Measurements from ENCODE around the gene DGAT2.
A peak's percentile ranks its signal among the peaks of the same experiment; 100 is the strongest.

The DGAT2 gene

DNA sequence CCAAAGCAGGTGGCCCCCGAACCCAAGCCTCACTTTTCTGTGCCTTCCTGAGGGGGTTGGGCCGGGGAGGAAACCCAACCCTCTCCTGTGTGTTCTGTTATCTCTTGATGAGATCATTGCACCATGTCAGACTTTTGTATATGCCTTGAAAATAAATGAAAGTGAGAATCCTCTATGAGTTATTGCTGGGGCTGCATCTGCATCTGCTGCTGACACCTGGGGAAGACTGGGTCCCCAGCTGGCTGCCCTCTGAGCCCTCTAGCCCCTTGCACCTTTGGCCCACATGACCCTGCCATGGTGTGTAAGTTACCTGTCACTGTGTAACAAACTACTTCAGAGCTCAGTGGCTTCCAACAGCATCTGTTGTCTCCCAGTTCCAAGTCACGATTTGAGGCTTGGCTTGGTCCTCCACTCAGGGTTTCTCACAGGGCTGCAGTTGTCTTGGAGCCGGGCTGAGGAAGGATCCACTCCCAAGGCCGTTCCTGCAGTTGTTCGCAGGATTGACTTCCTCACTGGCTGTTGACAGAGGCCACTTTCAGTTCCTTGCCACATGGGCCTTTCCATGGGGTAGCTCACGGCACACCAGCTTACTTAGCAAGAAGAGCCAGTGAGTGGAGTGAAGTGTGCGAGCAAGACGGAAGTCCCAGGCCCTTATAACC lies 32.9 kb downstream of the DGAT2 start:
- no peak for DNase-seq (ENCODE audit: low spot score)

DNA sequence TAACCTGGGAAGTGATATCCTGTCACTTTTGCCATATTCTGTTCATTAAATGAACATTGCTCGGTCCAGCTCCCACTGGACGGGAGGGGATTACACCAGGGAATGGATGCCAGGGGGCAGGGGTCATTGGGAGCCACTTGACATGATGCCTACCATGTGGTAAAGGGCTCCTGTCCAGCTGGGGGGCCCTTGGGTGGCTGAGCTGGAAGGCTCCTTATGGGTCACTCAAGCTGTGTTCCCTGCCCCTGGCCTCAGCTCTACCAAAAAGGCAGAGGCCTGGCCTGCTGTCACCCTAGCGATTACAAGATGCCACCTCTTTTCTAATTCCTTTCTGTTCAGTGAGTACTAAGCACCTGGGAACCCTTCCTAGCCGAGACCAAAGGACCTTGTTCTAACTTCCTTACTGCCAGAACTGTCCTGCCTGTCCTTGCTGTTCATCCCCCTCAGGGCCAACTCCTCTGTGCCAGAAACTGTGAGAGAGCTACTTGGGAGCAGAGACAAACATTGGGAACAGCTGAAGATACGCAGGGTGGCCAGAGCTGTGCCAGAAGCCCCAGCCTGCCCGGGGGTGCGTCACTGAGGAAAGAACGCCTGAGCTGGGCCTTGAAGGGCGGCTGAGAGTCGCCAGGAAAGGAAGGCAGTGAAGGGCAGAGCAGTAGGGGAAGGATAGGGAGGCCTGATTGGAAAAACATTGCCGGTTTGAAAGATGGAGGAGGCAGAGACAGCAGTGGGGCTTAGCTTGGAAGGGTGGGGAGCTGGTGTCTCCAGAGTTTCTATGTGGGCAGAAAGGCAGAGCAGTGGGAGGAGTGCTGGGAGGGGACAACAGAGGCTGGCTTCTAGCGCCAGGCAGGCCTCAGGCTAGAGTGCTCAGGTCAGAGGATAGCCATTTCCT lies 33.7 kb downstream of the DGAT2 start:
- no peak for DNase-seq (ENCODE audit: low spot score)

DNA sequence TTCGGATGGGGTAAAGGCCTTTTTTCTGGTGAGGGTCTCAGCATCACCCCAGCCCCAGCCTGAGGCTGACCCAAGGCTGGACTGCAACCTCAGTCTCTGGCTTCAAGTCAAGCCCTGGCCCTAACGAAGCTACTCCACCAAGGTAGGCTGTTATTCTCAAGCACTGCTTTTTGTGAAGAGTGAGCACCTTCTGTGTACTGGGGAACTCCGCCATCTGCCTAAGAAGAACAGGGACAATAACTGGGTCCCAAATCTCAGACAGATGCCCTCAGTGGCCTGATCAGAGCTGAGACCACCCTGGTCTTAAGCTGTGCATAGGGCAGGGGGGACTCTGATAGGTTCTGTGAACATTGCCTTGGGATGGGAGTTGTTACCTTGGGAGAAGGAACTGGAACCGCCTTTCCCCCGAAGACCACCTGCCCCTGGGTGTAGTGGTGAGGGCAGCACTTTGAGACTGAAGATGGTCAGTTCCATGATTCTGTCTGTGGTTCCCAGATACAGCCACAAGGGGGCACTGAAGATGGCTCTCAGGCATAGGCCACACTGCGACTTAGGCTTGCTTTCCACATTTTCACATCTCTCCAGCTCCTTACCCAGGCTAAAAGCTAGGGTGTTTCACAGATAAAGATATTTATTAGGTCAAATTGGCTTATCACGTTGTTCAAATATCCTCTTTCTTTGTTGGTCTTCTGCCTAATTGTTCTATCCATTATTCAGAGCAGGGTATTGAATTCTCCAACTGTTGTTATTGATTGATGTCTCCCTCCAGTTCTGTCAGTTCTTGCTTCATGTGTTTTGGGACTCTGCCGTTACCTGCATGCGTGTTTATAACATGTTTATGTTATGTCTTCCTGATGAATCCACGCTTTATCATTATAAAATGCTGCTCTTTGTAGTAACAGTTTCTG lies 34.6 kb downstream of the DGAT2 start:
- peak; percentile 79 for DNase-seq (ENCODE audit: low spot score)

DNA sequence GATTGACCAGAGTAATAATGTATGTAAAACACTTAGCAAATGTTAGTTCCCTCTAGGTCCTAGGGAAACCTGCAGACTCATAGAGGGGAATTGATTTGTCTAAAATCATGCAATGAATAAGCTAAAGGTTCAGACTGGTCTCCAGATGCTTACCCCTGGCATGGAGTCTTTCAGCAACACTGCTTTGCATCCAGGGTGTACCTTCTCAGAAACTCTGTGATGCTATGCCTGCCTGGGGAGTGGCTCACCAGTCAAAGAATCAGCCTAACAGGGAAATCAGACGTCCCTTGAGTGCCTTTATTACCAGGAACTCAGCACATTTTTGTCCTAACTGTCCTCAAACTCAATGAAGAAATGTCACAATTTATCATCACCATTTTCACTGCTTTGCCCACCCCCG lies 40.5 kb downstream of the DGAT2 start:
- no peak for DNase-seq (ENCODE audit: low spot score)

DNA sequence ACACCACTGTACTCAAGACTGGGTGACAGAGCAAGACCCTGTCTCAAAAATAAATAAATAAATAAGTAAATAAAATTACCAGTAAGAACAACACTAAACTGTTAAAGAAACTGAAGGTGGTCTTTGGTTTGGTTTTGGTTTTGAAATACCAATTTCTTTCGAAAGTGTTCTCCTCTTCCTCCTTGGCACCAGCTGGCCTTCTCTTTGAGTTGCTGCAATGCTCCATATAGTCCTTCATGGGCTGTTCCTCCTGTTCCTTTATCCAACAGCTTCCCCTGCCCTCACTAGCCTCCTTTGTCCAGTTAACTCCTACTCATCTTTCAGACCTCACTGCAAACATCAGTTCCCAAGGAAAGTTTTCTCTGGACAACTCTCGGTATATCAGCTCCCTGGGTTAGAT lies 41.4 kb downstream of the DGAT2 start:
- no peak for DNase-seq (ENCODE audit: low spot score)

DNA sequence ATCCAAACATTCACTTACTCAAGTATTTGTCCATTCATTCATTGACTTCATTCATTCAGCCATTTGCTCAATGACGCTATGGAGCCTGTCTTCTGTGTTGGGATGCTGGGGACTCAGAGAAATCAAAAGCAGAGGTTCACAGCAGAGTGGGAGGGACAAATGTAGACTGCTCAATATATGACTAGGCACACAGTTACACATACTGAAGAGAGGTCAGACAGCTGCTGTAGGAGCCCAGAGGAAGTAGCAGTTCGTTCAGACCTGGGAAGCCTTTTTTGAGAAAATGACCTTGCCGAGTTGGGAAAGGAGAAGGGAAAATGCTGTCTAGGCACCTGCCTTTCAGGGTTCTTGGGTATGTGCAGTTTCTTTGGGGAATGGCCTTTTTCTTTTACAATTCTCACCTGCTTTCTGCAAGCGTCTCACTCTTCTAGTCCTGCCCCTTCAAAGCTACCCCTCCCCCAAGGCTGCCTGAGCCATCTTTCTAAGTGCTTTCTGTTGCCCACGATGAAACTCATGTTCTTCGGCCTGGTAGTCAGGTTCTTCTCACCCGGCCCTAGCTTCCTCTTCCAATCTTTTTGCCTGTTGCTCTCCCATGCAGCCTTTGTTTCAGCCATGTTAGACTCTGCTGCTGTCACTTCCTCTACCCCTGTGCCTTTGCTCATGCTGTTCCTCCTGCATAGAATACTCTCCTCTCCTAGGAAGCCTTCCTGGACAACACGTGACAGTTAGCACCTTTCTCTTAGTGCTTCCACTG lies 42.2 kb downstream of the DGAT2 start:
- no peak for DNase-seq (ENCODE audit: low spot score)

DNA sequence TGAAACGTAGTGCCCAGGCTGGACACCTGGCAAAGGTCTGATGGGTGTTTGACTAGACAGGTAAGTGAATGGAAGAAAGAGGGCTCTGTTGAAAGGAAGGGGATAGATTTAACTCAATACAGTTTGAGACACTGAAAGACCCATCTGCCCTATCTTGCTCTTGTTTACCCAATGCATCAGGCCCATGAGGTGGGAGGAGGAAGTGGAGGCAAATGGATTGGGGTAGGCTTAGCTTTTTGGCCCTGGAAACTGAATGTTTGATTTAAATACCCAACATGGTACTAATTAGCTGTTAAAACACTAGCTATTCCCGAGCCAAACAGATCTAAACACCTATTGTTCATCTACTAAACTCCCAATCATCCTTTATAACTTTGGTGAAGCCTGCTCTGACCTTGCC lies 42.9 kb downstream of the DGAT2 start:
- no peak for DNase-seq (ENCODE audit: low spot score)

DNA sequence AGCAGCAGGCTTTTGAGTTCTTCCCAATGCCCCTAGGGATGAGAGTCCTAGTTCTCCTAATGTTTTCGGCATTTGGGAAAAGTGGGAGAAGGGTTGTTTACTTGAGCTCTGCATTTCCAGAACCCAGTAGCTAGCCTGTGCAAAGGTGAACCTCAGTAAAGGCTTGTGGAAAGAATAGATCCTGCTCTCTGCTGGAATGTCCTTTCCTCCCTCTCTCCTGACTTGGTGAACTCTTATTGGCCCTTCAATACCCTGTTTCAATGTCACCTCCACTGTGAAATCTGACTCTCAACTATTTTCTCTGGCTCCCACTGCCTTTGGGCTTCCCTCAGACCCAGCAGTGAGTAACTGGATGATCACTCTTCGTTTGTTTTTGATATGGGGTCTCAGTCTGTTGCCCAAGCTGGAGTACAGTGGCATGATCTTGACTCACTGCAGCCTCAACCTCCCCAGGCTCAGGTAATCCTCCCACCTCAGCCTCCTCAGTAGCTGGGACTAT lies 44.0 kb downstream of the DGAT2 start:
- DNase-seq (ENCODE audit: low spot score), result no peak

DNA sequence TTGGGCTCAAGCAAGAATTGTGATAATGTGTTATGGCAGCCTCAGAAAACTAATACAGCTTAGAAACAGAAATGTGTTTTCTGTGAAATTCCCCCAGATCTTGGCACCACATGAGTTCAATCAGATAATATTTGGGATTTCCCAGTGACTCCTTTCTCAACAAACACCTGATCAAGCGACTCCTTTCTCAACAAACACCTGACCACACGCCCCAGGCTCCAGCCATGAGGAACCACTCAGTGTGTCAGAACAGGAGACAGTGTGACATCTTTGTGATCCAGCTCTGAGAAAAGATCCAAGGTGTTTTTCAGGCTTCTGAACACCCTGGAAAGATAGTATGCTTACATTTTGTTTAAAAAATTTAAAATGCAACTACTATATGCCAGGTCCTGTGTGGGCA lies 44.5 kb downstream of the DGAT2 start:
- no peak for DNase-seq (ENCODE audit: low spot score)

DNA sequence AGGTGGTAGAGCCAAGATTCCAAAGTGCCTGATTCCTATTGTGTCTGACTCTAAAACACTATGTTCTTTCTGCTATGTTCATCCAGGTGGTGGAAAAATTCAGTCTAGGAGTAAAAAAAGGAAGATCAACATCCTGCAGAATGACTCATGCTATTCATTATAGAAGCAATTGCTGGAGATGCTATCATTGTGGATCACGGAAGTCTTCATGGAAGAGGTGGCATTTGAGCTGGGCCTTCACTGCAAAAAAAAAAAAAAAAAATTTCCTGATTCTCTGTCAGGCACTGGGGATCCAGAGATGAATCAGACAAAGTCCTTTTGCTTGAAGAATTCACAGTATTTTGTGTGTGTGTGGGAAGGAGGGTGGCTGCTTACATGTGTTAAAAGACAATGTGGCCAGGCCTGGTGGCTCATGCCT lies 45.1 kb downstream of the DGAT2 start:
- DNase-seq (ENCODE audit: low spot score), result no peak

DNA sequence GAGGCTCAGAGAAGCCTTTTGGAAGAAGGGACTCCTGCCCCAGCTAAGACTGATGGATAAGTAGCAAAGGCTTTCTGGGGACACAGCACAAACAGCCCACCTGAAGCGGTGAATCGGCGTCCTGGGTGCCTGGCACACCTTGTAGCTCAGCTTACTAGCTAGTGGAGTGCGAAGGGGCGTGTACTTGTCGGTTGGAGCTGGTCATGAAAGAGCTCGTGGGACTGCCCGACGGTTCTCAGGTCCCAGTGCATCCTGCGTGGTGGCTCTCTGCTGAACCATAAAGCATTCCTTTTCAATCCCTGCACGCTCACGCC lies 45.7 kb downstream of the DGAT2 start:
- no peak for DNase-seq (ENCODE audit: low spot score)

DNA sequence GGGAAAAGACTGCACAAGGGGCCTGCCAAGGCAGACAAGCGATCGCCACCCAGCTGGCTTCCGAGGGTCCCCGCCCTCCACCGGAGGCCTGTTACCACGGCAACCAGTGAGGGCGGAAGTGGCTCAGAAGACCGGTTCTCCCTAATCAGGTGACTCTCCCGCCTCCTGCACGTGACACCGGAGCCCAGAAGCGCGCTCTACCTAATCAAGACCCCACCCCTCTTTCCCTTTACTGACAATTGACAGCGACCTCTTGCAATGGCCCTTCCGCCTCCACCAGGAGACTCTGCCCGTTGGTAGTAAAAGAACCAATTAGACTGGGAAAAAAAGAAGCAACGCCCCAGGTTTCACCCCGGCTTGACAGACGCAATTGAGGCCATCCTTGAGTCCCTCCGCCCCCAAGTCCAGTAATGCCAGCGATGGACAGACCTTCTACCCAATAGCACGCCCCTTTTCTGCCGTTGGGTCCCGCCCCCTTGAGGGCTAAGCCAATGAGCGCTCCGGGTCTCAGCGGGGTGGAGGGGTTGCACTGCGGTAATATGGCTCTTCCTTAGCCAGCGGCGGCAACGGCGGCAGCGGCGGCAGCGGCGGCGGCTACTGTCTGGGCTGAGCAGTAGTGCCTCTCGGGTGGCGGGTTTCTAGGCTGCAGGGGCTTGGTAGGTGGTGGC lies 46.2 kb downstream of the DGAT2 start, which contains the start of gene UVRAG:
Gene UVRAG, plus strand, starts transcription at position 534 of the 668 bp plus-strand sequence. CDS start 198 bp downstream, outside the sequence.
- peak; percentile 99 for DNase-seq (ENCODE audit: low spot score)

DNA sequence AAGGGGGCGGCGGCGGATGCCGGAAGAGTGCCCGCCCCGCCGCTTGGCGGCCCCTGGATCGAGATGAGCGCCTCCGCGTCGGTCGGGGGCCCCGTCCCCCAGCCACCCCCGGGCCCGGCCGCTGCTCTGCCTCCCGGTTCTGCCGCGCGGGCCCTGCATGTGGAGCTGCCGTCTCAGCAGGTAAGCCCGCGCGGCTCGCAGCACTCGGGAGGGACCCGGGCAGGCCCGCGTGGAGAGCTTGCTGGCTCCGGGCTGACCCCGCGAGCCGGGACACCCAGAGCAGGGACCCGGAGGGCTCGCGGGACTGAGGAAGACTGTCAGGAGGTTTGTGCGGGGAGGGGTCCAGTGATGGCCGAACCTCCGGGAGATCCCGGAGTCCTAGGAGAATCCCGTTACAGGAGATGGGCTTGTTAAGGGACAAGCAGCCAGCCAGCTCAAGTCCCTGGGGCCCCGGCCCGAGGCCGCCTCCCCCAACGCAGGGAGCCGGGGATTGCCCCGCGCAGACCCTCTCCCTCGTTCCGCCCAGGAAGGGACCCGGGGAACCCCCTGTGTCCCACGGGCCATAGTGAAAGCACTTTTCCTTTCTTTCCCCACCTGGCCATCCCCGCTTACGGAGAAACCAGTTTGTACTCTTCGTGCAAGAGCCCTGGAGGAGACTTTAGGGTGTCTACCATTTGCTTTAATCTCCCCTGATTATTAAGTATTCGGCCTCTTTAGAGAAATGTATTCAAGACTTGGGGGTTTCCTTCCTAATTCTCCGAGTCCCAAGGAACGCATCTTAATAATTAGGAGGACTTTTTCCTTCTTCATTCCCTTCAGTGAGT lies 47.0 kb downstream of the DGAT2 start:
- no peak for DNase-seq (ENCODE audit: low spot score)

DNA sequence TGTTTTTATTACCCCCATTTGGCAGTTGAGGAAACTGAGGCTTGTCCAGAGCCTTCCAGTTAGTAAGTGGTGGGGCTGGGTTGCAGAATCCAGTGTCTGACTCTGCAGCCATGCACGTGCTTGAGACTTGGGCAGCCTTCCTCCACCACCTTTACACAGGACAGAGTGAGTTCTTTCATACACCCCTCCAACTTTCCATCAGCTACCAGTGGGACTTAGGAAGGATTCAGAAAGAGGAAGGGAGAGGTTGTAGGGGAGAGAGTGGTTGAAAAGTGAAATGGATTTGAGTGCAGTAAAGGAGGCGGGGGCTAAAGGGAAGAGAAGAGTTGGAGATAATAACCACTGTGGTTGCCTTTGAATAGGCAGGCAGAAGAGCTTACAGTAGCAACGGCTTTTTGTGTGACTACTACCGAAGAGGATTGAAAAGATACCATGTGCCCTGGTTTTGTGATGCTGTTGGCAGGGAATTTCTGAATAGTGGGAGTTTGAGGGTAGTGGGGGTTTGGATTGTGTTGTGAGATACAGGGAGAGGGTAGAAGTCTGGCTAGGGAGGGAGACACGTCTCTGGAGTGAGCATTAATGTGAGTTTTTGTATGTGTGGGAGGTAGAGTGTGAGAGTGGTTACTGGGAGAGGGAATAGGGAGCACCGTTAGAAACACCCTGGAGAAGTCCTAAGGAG lies 48.1 kb downstream of the DGAT2 start:
- peak; percentile 46 for DNase-seq (ENCODE audit: low spot score)

DNA sequence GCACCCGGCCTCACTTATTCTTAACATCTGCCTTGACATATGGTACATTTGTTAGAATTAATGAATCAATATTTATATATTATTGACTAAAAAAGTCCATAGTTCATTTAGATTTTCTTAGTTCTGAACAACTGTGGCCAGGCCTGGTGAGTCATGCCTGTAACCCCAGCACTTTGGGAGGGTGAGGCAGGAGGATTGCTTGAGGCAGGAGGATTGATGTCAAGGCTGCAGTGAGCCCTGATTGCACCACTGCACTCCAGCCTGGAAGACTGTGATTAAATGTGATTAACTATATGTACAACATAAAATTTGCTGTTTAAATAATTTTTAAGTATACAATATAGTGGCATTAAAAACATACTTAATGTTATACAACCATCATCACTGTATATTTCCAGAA lies 52.1 kb downstream of the DGAT2 start:
- no peak for DNase-seq (ENCODE audit: low spot score)

DNA sequence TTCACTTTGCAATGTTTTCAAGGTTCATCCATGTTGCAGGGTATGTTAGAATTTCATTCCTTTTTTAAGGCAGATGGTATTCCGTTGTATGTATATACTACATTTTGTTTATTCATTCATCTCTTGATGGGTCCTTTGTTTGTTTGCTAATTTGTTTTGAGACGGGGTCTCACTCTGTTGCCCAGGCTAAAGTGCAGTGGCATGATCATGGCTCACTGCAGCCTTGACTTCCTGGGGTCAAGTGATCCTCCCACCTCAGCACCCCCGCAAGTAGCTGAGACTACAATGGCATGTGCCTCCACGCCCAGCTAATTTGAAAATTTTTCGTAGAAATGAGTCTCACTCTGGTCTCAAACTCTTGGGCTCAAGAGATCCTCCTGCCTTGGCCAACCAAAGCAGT lies 52.6 kb downstream of the DGAT2 start:
- no peak for DNase-seq (ENCODE audit: low spot score)

DNA sequence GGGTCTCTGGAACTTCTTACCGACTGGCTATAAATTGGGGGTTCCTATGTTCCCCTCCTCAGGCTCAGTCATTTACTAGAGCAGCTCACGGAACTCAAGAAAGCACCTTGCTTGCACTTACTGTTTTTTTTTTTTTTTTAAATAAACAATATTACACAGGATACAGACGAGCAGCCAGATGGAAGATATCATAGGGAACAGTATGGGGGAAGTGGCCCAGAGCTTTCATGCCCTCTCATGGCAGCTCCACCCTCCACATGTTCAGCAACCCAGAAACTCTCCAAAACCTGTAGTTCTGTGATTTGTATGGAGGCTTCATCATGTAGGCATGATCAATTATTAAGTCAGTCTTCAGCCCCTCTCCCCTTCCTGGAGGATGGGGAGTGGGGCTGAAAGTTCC lies 54.0 kb downstream of the DGAT2 start:
- DNase-seq (ENCODE audit: low spot score), result no peak

DNA sequence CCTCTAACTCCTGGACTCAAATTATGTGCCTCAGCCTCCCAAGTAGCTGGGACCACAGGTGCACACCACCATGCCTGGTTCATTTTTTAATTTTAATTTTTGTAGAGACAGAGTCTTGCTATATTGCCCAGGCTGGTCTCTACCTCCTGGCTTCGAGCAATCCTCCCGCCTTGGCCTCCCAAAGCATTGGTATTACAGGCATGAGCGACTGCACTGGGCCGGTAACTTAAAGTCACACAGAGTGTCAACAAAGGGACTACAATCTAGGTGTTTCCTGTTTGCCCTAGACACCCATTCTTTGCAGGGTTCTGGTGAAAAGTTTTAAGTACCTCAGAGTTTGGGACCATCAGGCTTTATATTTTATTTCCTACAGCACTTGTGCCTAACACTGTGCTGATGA lies 54.8 kb downstream of the DGAT2 start:
- DNase-seq (ENCODE audit: low spot score), result no peak

DNA sequence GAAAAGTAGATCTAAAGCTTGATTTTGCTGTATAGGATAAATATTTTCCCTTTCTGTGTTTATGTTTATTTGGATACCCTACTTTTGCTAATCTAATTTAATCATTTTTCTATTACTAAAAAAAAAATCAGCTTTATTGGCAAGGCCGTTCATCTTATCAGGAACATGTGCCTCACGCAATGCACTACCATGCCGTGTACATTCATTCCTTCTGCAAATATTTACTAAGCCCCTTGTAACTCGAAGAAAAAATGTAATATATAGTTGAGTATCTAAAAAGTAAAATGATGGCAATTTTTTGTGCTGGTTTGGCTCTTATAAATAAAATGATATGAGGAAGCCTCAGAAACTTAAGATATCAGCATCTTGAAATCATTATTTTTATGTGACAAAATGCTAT lies 55.4 kb downstream of the DGAT2 start:
- no peak for DNase-seq (ENCODE audit: low spot score)

Data from ecto neural progenitor cell (in vitro differentiated cells).